ENCODE measurements around the gene KIF15.

- TF ChIP-seq POLR2A (IDR thresholded peaks at IDR 0.05; ENCODE audit: extremely low read depth, insufficient read length) (no peak), CTCF (IDR thresholded peaks at IDR 0.05; ENCODE audit: low read depth, low read length) (no peak)
These were observed 71.4 kb downstream of the KIF15 start for GRCh38 chr3:44832965-44833364.

All from NB4 (cell line).